Measurements from ENCODE around the gene SLC4A2. TPM values are rescaled to one million over a fixed set of nuclear protein-coding genes. Genes with fewer than 3 reads are reported as not detected.

SLC4A2 gene
- total and polyA plus RNA-seq, 12 donors, result 31.5 to 258 (median 151) TPM

DNA sequence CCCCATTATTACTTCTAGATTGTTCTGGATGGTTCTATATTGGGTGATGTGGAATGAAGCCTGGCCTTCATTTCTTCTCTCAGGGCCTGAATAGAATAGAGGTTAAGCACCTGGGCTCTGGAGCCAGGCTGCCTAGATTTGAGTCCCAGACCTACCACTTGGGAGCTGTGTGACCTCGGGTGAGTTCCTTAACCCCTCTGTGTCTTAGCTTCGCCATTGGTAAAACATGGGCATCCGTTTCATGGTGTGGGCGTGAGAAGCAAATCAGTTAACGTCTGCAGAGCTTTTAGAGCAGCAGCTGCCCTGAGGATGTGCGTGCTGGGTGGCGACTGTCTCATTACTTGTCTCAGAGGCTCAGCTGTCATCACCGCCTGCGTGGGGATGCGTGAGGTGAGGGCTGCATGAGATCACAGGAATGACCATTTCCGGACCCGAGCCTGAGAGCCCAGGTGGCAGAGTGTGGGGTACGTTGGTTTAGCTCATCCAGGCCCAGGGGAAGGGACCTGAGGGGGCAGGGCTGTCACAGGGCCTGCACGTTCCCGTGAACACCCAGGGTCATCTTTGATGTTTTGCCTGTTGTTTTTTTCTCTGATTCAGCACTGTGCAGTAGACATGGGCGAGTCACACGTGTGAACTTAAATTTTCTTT is 36.6 kb downstream of the SLC4A2 start:
- no peaks in the 10 kb centered on the region for H3K27me3 ChIP-seq
- 69 to 79% (median 69%) methylated on average over 10 to 17 of the region's 17 CpGs for WGBS, 4 donors
- DNase-seq, result peak in 3 of 7 donors; percentile 11 to 84 (median 26)
- no peaks in the 10 kb centered on the region for H3K36me3 ChIP-seq (replicated peaks in 1 of 2)
- TF ChIP-seq, protein P1, sequence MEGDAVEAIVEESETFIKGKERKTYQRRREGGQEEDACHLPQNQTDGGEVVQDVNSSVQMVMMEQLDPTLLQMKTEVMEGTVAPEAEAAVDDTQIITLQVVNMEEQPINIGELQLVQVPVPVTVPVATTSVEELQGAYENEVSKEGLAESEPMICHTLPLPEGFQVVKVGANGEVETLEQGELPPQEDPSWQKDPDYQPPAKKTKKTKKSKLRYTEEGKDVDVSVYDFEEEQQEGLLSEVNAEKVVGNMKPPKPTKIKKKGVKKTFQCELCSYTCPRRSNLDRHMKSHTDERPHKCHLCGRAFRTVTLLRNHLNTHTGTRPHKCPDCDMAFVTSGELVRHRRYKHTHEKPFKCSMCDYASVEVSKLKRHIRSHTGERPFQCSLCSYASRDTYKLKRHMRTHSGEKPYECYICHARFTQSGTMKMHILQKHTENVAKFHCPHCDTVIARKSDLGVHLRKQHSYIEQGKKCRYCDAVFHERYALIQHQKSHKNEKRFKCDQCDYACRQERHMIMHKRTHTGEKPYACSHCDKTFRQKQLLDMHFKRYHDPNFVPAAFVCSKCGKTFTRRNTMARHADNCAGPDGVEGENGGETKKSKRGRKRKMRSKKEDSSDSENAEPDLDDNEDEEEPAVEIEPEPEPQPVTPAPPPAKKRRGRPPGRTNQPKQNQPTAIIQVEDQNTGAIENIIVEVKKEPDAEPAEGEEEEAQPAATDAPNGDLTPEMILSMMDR (IDR thresholded peaks at IDR 0.05), result no peak
- TF ChIP-seq POLR2A (IDR thresholded peaks at IDR 0.05), result no peak
- intact Hi-C loops (cut with DNase I), result no loop called here
- H3K4me1 ChIP-seq (replicated peaks in 1 of 2), result peaks cover 0 to 7% of the 10 kb centered on the region in 2 donors
- H3K9me3 ChIP-seq (replicated peaks in 1 of 3), result no peaks in the 10 kb centered on the region
- no peak overlapping the region for H3K4me3 ChIP-seq
- H3K27ac ChIP-seq, result peak overlapping the region in 1 of 5 donors; percentile 34

DNA sequence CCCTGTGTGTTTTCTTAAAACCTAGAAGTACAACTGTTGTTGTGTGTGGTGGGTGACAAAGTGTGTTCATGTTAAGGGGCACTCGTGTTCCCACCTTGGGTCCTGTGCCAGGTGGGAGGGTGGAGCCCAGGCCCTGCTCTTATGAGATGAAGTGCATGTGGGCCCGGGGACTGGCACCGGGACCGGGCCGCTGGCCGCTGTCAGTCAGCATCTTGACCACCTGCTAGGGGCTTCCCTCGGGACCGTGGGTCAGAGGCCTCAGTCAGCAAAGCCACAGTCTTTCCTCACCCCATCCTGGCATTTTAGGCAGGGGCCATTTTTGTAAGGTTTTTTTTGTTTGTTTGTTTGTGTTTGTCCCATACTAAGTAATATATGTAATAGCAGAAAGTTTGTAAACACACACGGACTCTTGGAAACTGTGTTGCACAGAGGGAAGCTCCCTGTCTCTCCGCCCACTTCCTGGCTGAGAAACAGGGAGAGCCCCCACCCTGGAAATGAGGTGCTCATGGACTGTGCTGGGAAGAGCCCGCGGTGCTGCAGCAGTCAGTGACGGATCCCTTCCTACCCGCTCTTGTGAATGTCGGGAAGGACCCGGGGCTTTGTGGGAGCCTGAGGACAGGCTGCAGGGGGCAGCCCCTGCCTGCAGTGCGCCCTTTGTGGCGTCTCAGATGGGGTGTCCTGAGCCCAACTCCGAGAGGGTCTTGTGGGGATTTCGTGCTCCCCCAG is 40.3 kb downstream of the SLC4A2 start:
- no peak for DNase-seq
- no peaks in the 10 kb centered on the region for H3K4me1 ChIP-seq (replicated peaks in 1 of 2)
- no peak overlapping the region for H3K27ac ChIP-seq
- TF ChIP-seq POLR2A (IDR thresholded peaks at IDR 0.05), result no peak
- TF ChIP-seq, protein P1 (IDR thresholded peaks at IDR 0.05), result no peak
- intact Hi-C loops (cut with DNase I), result no loop called here
- no peaks in the 10 kb centered on the region for H3K27me3 ChIP-seq
- no peak overlapping the region for H3K4me3 ChIP-seq
- no peaks in the 10 kb centered on the region for H3K36me3 ChIP-seq (replicated peaks in 1 of 2)
- no peaks in the 10 kb centered on the region for H3K9me3 ChIP-seq (replicated peaks in 1 of 3)
- WGBS, 4 donors, result 74 to 82% (median 78%) methylated on average over 18 to 20 of the region's 20 CpGs

DNA sequence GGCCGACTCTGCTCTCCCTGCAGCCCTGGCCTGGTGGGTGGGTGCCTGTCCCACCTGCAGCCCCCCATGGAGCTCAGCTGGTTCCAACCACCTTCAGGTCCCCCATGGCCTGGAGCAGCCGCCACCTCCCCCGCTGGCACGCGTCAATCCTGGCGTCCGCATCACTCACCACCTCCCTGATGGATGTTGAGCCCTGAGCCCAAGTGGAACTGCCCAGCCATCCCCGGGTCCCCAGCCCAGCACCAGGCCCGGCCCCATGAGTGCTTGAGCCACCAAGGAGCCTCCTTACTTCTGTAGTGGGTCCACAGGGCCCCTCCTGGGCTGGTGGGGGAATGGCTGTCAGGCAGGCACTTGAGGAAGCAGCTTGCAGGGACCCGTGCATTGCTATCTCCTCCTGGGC is 41.5 kb downstream of the SLC4A2 start:
- H3K36me3 ChIP-seq (replicated peaks in 1 of 2), result no peaks in the 10 kb centered on the region
- 89 to 100% (median 90%) methylated on average over 7 to 10 of the region's 10 CpGs for WGBS, 4 donors
- H3K9me3 ChIP-seq (replicated peaks in 1 of 3), result no peaks in the 10 kb centered on the region
- H3K27ac ChIP-seq, result no peak overlapping the region
- no peak overlapping the region for H3K4me3 ChIP-seq
- no peaks in the 10 kb centered on the region for H3K27me3 ChIP-seq
- intact Hi-C loops (cut with DNase I), result no loop called here
- DNase-seq, result no peak
- TF ChIP-seq POLR2A (IDR thresholded peaks at IDR 0.05), result no peak
- TF ChIP-seq, protein P1 (IDR thresholded peaks at IDR 0.05), result no peak
- no peaks in the 10 kb centered on the region for H3K4me1 ChIP-seq (replicated peaks in 1 of 2)

DNA sequence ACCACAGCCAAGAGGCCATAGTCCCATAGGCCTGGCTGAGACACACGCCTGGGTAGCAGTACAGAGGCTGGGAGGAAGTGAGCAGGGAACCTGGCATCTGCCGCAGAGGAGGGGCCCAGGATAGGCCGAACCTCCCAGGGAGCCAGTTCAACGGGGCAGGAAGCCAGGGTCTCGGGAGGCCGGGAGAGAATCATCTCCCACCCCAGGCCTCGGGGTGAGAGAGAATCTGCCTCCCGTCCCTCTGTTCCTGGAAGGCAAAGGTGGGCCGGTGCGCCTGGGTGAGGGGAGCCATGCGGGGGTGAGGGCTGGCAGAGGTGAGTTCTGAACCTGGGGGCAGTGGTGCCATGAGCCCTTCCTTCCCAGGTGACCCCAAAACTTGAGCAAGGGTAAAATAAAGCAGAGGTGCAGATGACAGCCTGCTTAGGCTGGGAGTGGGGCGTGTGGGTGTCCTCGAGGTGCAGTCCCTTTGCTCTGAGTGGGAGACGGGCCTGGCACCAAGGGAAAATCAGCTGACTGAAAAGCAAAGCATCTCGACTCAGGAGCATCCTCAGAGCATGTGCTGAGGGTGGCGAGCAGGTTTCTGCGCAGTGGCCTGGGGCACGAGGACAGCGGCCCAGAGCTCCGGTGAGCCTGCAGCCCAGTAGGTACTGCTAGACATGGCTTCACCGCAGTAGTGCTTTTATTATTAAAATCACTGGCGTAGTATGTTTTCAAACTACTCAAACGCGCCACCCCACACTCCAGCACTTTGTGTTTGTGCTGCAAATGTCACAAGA is 42.4 kb downstream of the SLC4A2 start:
- TF ChIP-seq, protein P1 (IDR thresholded peaks at IDR 0.05), result no peak
- no peak for TF ChIP-seq POLR2A (IDR thresholded peaks at IDR 0.05)
- Histone ChIP-seq H3K9me3 (replicated peaks in 1 of 3) (no peaks in the 10 kb centered on the region), H3K27me3 (no peaks in the 10 kb centered on the region), H3K36me3 (replicated peaks in 1 of 2) (no peaks in the 10 kb centered on the region), H3K4me1 (replicated peaks in 1 of 2) (no peaks in the 10 kb centered on the region), H3K4me3 (no peak overlapping the region), H3K27ac (no peak overlapping the region)
- no peak for DNase-seq
- 86 to 92% (median 90%) methylated on average over 20 to 24 of the region's 24 CpGs for WGBS, 4 donors
- intact Hi-C loops (cut with DNase I), result no loop called here
